Naive thymus-derived CD8-positive, alpha-beta T cell (primary cell): ENCODE data around the gene EDIL3. TPM values are rescaled to one million over a fixed set of nuclear protein-coding genes. Genes with fewer than 3 reads are reported as not detected.

Experiments used
- ATAC-seq, 2 donors: fragments of 150-1000 bp; cut with Tn5 transposase in 1 of 2; sonication (Bioruptor Pico), chemical (Tn5 transposase) in 1 of 2; 1 replicate in 1 of 2; 2 replicates in 1 of 2; pipeline ENCODE4 v1.10.0; 2021; ENCODE audit warnings: mild to moderate bottlenecking in 2 of 2, moderate library complexity in 2 of 2
- POLR2A ChIA-PET: fragments of 350-600 bp; sonication (Branson Sonifier 250); formaldehyde crosslinking; loops from one replicate; lab custom pipeline; 2021; ENCODE audit warnings: antibody characterized with exemption; lab: Charles Lee
- DNase-seq, 10 donors: peaks; one replicate each; pipeline versions ENCODE4 v3.0.0 to v3.0.0-alpha.2; 2020 to 2022
- H3K27ac Mint-ChIP-seq, 10 donors: one replicate each; pipeline ENCODE4 v1.8.0; 2020 to 2022; ENCODE audit warnings: mild to moderate bottlenecking in 10 of 10, mixed read lengths in 10 of 10, moderate library complexity in 4 of 10, inconsistent platforms in 1 of 10
- H3K27me3 Mint-ChIP-seq, 5 donors: one replicate each; pipeline ENCODE4 v1.8.0; 2021 to 2022; ENCODE audit warnings: mixed read lengths in 5 of 5
- H3K36me3 Mint-ChIP-seq, 3 donors: one replicate each; pipeline ENCODE4 v1.8.0; 2020 to 2022; ENCODE audit warnings: mixed read lengths in 3 of 3, mild to moderate bottlenecking in 2 of 3, inconsistent platforms in 1 of 3
- H3K4me1 Mint-ChIP-seq, 4 donors: one replicate each; pipeline ENCODE4 v1.8.0; 2021 to 2022; ENCODE audit warnings: mixed read lengths in 4 of 4
- H3K4me3 Mint-ChIP-seq, 10 donors: one replicate each; pipeline ENCODE4 v1.8.0; 2020 to 2022; ENCODE audit warnings: mild to moderate bottlenecking in 10 of 10, mixed read lengths in 10 of 10, moderate library complexity in 6 of 10, inconsistent platforms in 1 of 10
- H3K9me3 Mint-ChIP-seq, 9 donors: one replicate each; pipeline ENCODE4 v1.8.0; 2020 to 2022; ENCODE audit warnings: mixed read lengths in 9 of 9, mild to moderate bottlenecking in 3 of 9, inconsistent platforms in 1 of 9, moderate library complexity in 1 of 9
- polyA plus RNA-seq, 3 donors: library from polyadenylated mRNA; unstranded; fragments of 300-500 nt; fragmentation: Illumina TruSeq; gene quantifications; one replicate each; pipeline ENCODE4 v1.2.3, GENCODE V29; 2021
- total RNA-seq, 8 experiments: library from RNA in 2 of 8; stranded (reverse) in 2 of 8; gene quantifications; one replicate each; pipeline ENCODE4 v1.2.3 and lab custom pipeline; 2021 to 2026

Gene EDIL3
- total and polyA plus RNA-seq, 5 experiments from 2014 or later: not detected

- peaks cover 0 to 3% (median 2%) of the 10 kb centered on the region in 5 donors for H3K27me3 Mint-ChIP-seq
- DNase-seq (no peak), ATAC-seq (no peak)
- POLR2A ChIA-PET: no interaction called here
- peaks cover 0 to 11% (median 4%) of the 10 kb centered on the region in 9 donors for H3K9me3 Mint-ChIP-seq
- no peaks in the 10 kb centered on the region for H3K36me3 Mint-ChIP-seq
- no peak overlapping the region for H3K27ac Mint-ChIP-seq
- H3K4me1 Mint-ChIP-seq: no peaks in the 10 kb centered on the region
- no peak overlapping the region for H3K4me3 Mint-ChIP-seq
Measured at GRCh38 chr5:84091127-84091799, 293.4 kb downstream of the EDIL3 start.

GRCh38 chr5:84088996-84089395, 295.7 kb downstream of the EDIL3 start:
- Mint-ChIP-seq H3K27me3 (peaks cover 0 to 3% (median 2%) of the 10 kb centered on the region in 5 donors), H3K4me1 (no peaks in the 10 kb centered on the region), H3K9me3 (peaks cover 0 to 5% (median 2%) of the 10 kb centered on the region in 9 donors), H3K4me3 (no peak overlapping the region), H3K36me3 (no peaks in the 10 kb centered on the region), H3K27ac (no peak overlapping the region)
- ATAC-seq: no peak
- no peak for DNase-seq
- POLR2A ChIA-PET: no interaction called here

- Mint-ChIP-seq H3K9me3 (peaks cover 0 to 3% (median 0%) of the 10 kb centered on the region in 9 donors), H3K36me3 (no peaks in the 10 kb centered on the region), H3K4me1 (no peaks in the 10 kb centered on the region), H3K27me3 (peaks cover 0 to 2% (median 0%) of the 10 kb centered on the region in 5 donors), H3K27ac (no peak overlapping the region), H3K4me3 (no peak overlapping the region)
- ATAC-seq (no peak), DNase-seq (no peak)
- POLR2A ChIA-PET: no interaction called here
Measured at GRCh38 chr5:84086511-84086910, 298.2 kb downstream of the EDIL3 start.

GRCh38 chr5:84085387-84086041, 299.2 kb downstream of the EDIL3 start:
- H3K4me1 Mint-ChIP-seq: no peaks in the 10 kb centered on the region
- POLR2A ChIA-PET: no interaction called here
- H3K27me3 Mint-ChIP-seq: peaks cover 0 to 2% (median 0%) of the 10 kb centered on the region in 5 donors
- ATAC-seq (no peak), DNase-seq (no peak)
- no peak overlapping the region for H3K27ac Mint-ChIP-seq
- H3K4me3 Mint-ChIP-seq: no peak overlapping the region
- H3K36me3 Mint-ChIP-seq: no peaks in the 10 kb centered on the region
- peaks cover 0 to 4% (median 1%) of the 10 kb centered on the region in 9 donors for H3K9me3 Mint-ChIP-seq

- ATAC-seq (no peak), DNase-seq (no peak)
- Mint-ChIP-seq H3K4me3 (no peak overlapping the region), H3K9me3 (peaks cover 0 to 9% (median 2%) of the 10 kb centered on the region in 9 donors), H3K27ac (no peak overlapping the region), H3K36me3 (no peaks in the 10 kb centered on the region), H3K27me3 (peaks cover 0 to 2% (median 0%) of the 10 kb centered on the region in 5 donors), H3K4me1 (no peaks in the 10 kb centered on the region)
- POLR2A ChIA-PET: no interaction called here
Measured at GRCh38 chr5:84080908-84081307, 303.8 kb downstream of the EDIL3 start.

GRCh38 chr5:84072339-84072738, 312.3 kb downstream of the EDIL3 start:
- H3K27me3 Mint-ChIP-seq: no peaks in the 10 kb centered on the region
- no peak for DNase-seq
- H3K36me3 Mint-ChIP-seq: no peaks in the 10 kb centered on the region
- POLR2A ChIA-PET: no interaction called here
- peaks cover 0 to 10% (median 4%) of the 10 kb centered on the region in 9 donors for H3K9me3 Mint-ChIP-seq
- ATAC-seq: no peak
- no peaks in the 10 kb centered on the region for H3K4me1 Mint-ChIP-seq
- H3K27ac Mint-ChIP-seq: no peak overlapping the region
- no peak overlapping the region for H3K4me3 Mint-ChIP-seq

- ATAC-seq (no peak), DNase-seq (peak in 1 of 10 donors; percentile 59)
- Mint-ChIP-seq H3K27ac (no peak overlapping the region), H3K27me3 (no peaks in the 10 kb centered on the region), H3K9me3 (peaks cover 0 to 10% (median 4%) of the 10 kb centered on the region in 9 donors), H3K36me3 (no peaks in the 10 kb centered on the region), H3K4me3 (no peak overlapping the region), H3K4me1 (no peaks in the 10 kb centered on the region)
- POLR2A ChIA-PET: no interaction called here
Measured at GRCh38 chr5:84069608-84070179, 315.0 kb downstream of the EDIL3 start.

GRCh38 chr5:84063041-84063440, 321.6 kb downstream of the EDIL3 start:
- DNase-seq (no peak), ATAC-seq (no peak)
- Mint-ChIP-seq H3K4me1 (no peaks in the 10 kb centered on the region), H3K9me3 (peaks cover 0 to 10% (median 0%) of the 10 kb centered on the region in 9 donors), H3K4me3 (no peak overlapping the region), H3K36me3 (no peaks in the 10 kb centered on the region), H3K27ac (no peak overlapping the region), H3K27me3 (no peaks in the 10 kb centered on the region)
- POLR2A ChIA-PET: no interaction called here

GRCh38 chr5:84059672-84060071, 325.0 kb downstream of the EDIL3 start:
- H3K36me3 Mint-ChIP-seq: no peaks in the 10 kb centered on the region
- no peaks in the 10 kb centered on the region for H3K4me1 Mint-ChIP-seq
- ATAC-seq (no peak), DNase-seq (no peak)
- no peak overlapping the region for H3K27ac Mint-ChIP-seq
- no peak overlapping the region for H3K4me3 Mint-ChIP-seq
- no peaks in the 10 kb centered on the region for H3K27me3 Mint-ChIP-seq
- POLR2A ChIA-PET: no interaction called here
- peaks cover 0 to 1% (median 0%) of the 10 kb centered on the region in 9 donors for H3K9me3 Mint-ChIP-seq

GRCh38 chr5:84058561-84058960, 326.1 kb downstream of the EDIL3 start:
- POLR2A ChIA-PET: no interaction called here
- Mint-ChIP-seq H3K27me3 (no peaks in the 10 kb centered on the region), H3K4me3 (no peak overlapping the region), H3K27ac (no peak overlapping the region), H3K36me3 (no peaks in the 10 kb centered on the region), H3K9me3 (peaks cover 0 to 1% (median 0%) of the 10 kb centered on the region in 9 donors), H3K4me1 (no peaks in the 10 kb centered on the region)
- ATAC-seq: no peak
- DNase-seq: no peak

- no peak for ATAC-seq
- Mint-ChIP-seq H3K4me3 (no peak overlapping the region), H3K36me3 (no peaks in the 10 kb centered on the region), H3K9me3 (peaks cover 0 to 2% (median 0%) of the 10 kb centered on the region in 9 donors), H3K27me3 (no peaks in the 10 kb centered on the region), H3K27ac (no peak overlapping the region), H3K4me1 (no peaks in the 10 kb centered on the region)
- DNase-seq: no peak
- POLR2A ChIA-PET: no interaction called here
Measured at GRCh38 chr5:84057211-84057610, 327.5 kb downstream of the EDIL3 start.

- ATAC-seq (no peak), DNase-seq (no peak)
- Mint-ChIP-seq H3K4me1 (no peaks in the 10 kb centered on the region), H3K9me3 (peaks cover 0 to 11% (median 0%) of the 10 kb centered on the region in 9 donors), H3K36me3 (no peaks in the 10 kb centered on the region), H3K27ac (no peak overlapping the region), H3K27me3 (no peaks in the 10 kb centered on the region), H3K4me3 (no peak overlapping the region)
- POLR2A ChIA-PET: no interaction called here
Measured at GRCh38 chr5:84045964-84046363, 338.7 kb downstream of the EDIL3 start.

GRCh38 chr5:84036842-84037241, 347.8 kb downstream of the EDIL3 start:
- no peaks in the 10 kb centered on the region for H3K27me3 Mint-ChIP-seq
- no peak overlapping the region for H3K4me3 Mint-ChIP-seq
- H3K27ac Mint-ChIP-seq: no peak overlapping the region
- no peaks in the 10 kb centered on the region for H3K4me1 Mint-ChIP-seq
- peaks cover 0 to 2% (median 0%) of the 10 kb centered on the region in 9 donors for H3K9me3 Mint-ChIP-seq
- H3K36me3 Mint-ChIP-seq: no peaks in the 10 kb centered on the region
- DNase-seq (no peak), ATAC-seq (no peak)
- POLR2A ChIA-PET: no interaction called here
